ENCODE data around the gene TGFA. TPM values are rescaled to one million over a fixed set of nuclear protein-coding genes. Genes with fewer than 3 reads are reported as not detected.

Gene TGFA
- total RNA-seq, 4 donors from 2014 or later = 15.8 to 75.8 (median 52.0) TPM

- Histone ChIP-seq H3K36me3 (peaks cover 0 to 48% (median 0%) of the 10 kb centered on the region in 3 donors), H3K9me3 (no peaks in the 10 kb centered on the region), H3K27ac (no peak overlapping the region), H3K27me3 (no peaks in the 10 kb centered on the region), H3K4me3 (no peak overlapping the region), H3K4me1 (peaks cover 0 to 5% (median 0%) of the 10 kb centered on the region in 3 donors)
- DNase-seq = no peak
- no peak for TF ChIP-seq POLR2A (IDR thresholded peaks at IDR 0.05)
- no peak for TF ChIP-seq CTCF (IDR thresholded peaks at IDR 0.05)
- 81 to 86% methylated on average over 10 of the region's 10 CpGs for WGBS, 2 donors
- intact Hi-C loops (cut with DNase I) = no loop called here
Observed at GRCh38 chr2:70456585-70457495, 96.8 kb downstream of the TGFA start.

GRCh38 chr2:70454936-70455544 lies 98.6 kb downstream of the TGFA start:
- Histone ChIP-seq H3K4me1 (peaks cover 0 to 5% (median 0%) of the 10 kb centered on the region in 3 donors), H3K27me3 (no peaks in the 10 kb centered on the region), H3K27ac (no peak overlapping the region), H3K36me3 (peaks cover 0 to 54% (median 0%) of the 10 kb centered on the region in 3 donors), H3K4me3 (no peak overlapping the region), H3K9me3 (no peaks in the 10 kb centered on the region)
- WGBS, 2 donors = 58 to 83% methylated on average over 2 of the region's 3 CpGs
- TF ChIP-seq POLR2A (IDR thresholded peaks at IDR 0.05) = no peak
- no peak for TF ChIP-seq CTCF (IDR thresholded peaks at IDR 0.05)
- DNase-seq = no peak
- intact Hi-C loops (cut with DNase I) = no loop called here

GRCh38 chr2:70450641-70451250 lies 102.9 kb downstream of the TGFA start:
- 58 to 92% methylated on average over 4 to 6 of the region's 7 CpGs for WGBS, 2 donors
- intact Hi-C loops (cut with DNase I) = no loop called here

GRCh38 chr2:70448041-70448440 lies 105.6 kb downstream of the TGFA start:
- H3K4me1 ChIP-seq = no peaks in the 10 kb centered on the region
- WGBS, 2 donors = 48 to 75% methylated on average over 4 of the region's 4 CpGs
- no peak for DNase-seq
- intact Hi-C loops (cut with DNase I) = no loop called here
- H3K9me3 ChIP-seq = no peaks in the 10 kb centered on the region
- TF ChIP-seq CTCF (IDR thresholded peaks at IDR 0.05) = no peak
- TF ChIP-seq POLR2A (IDR thresholded peaks at IDR 0.05) = no peak
- H3K4me3 ChIP-seq = no peak overlapping the region
- peaks cover 0 to 44% (median 0%) of the 10 kb centered on the region in 3 donors for H3K36me3 ChIP-seq
- no peak overlapping the region for H3K27ac ChIP-seq
- no peaks in the 10 kb centered on the region for H3K27me3 ChIP-seq

More at GRCh38 chr2:70450641-70451250, 102.9 kb downstream of the TGFA start:
- Histone ChIP-seq H3K27me3 (no peaks in the 10 kb centered on the region), H3K9me3 (no peaks in the 10 kb centered on the region), H3K27ac (no peak overlapping the region), H3K36me3 (peaks cover 0 to 61% (median 0%) of the 10 kb centered on the region in 3 donors), H3K4me3 (no peak overlapping the region), H3K4me1 (no peaks in the 10 kb centered on the region)
- TF ChIP-seq POLR2A (IDR thresholded peaks at IDR 0.05) (no peak), CTCF (IDR thresholded peaks at IDR 0.05) (no peak)
- no peak for DNase-seq
